DOHH2 (cell line): Measurements from ENCODE around the gene GRIK2.

ENCODE experiments used
- H3F3A ChIP-seq: fragments of 200-600 bp; sonication (generic), shearing (Covaris generic); 2 replicates; pipeline ENCODE4 v1.6.0; 2016; ENCODE audit warnings: antibody characterized with exemption, mild to moderate bottlenecking; ENCODE audit not compliant: control insufficient read depth, insufficient read depth
- H3K27ac ChIP-seq: fragments of 200-600 bp; sonication (generic); 2 replicates; pipeline ENCODE4 v1.5.1; 2014; ENCODE audit warnings: low read depth, mild to moderate bottlenecking, low read length, moderate library complexity
- H3K27me3 ChIP-seq: fragments of 200-600 bp; sonication (generic); 2 replicates; pipeline ENCODE4 v1.6.1; 2014; ENCODE audit warnings: mild to moderate bottlenecking, low read length, mixed read lengths; ENCODE audit not compliant: control insufficient read depth
- H3K36me3 ChIP-seq: fragments of 200-600 bp; sonication (generic); 2 replicates; pipeline ENCODE4 v1.6.1; 2014; ENCODE audit warnings: mild to moderate bottlenecking, low read length, moderate library complexity, mixed read lengths; ENCODE audit not compliant: control insufficient read depth
- H3K4me1 ChIP-seq: fragments of 200-600 bp; sonication (generic); 2 replicates; pipeline ENCODE4 v1.6.1; 2014; ENCODE audit warnings: mild to moderate bottlenecking, low read length, mixed read lengths; ENCODE audit not compliant: control insufficient read depth
- H3K4me2 ChIP-seq: fragments of 200-600 bp; sonication (generic); 2 replicates; pipeline ENCODE4 v1.6.0; 2014; ENCODE audit warnings: mild to moderate bottlenecking, low read length, moderate library complexity
- H3K4me3 ChIP-seq: fragments of 200-600 bp; sonication (generic); 2 replicates; pipeline ENCODE4 v1.5.1; 2014; ENCODE audit warnings: mild to moderate bottlenecking, low read length, mixed read lengths
- H3K79me2 ChIP-seq: fragments of 200-600 bp; sonication (generic); 2 replicates; pipeline ENCODE4 v1.6.1; 2014; ENCODE audit warnings: mild to moderate bottlenecking, low read length, mixed read lengths; ENCODE audit not compliant: control insufficient read depth
- H3K9me2 ChIP-seq: fragments of 200-600 bp; sonication (generic); replicated peaks from 2 replicates; pipeline ENCODE4 v1.6.1; 2014; ENCODE audit warnings: mild to moderate bottlenecking, low read length, mixed read lengths; ENCODE audit not compliant: control insufficient read depth
- H3K9me3 ChIP-seq: fragments of 200-600 bp; sonication (generic); 2 replicates; pipeline ENCODE4 v1.6.1; 2014; ENCODE audit warnings: antibody characterized with exemption, low read length, mixed read lengths; ENCODE audit not compliant: control insufficient read depth, insufficient read depth
- H4K20me1 ChIP-seq: fragments of 200-600 bp; sonication (generic); 2 replicates; pipeline ENCODE4 v1.6.0; 2014; ENCODE audit warnings: low read depth, mild to moderate bottlenecking, antibody characterized with exemption, low read length, moderate library complexity; ENCODE audit not compliant: control insufficient read depth, insufficient read depth
- EZH2phosphoT487 ChIP-seq: fragments of 200-600 bp; sonication (generic); IDR thresholded peaks from 2 replicates; pipeline ENCODE4 v1.6.1; 2017; ENCODE audit warnings: borderline replicate concordance, mild to moderate bottlenecking, antibody characterized with exemption, low read length, moderate library complexity, mixed read lengths
- TF ChIP-seq, protein P1 (sequence below): fragments of 200-600 bp; sonication (generic); IDR thresholded peaks from one replicate; pipeline ENCODE4 v1.5.1; 2014; ENCODE audit warnings: antibody characterized with exemption, mild to moderate bottlenecking, low read depth, low read length; ENCODE audit not compliant: poor library complexity, severe bottlenecking

The GRIK2 gene

DNA sequence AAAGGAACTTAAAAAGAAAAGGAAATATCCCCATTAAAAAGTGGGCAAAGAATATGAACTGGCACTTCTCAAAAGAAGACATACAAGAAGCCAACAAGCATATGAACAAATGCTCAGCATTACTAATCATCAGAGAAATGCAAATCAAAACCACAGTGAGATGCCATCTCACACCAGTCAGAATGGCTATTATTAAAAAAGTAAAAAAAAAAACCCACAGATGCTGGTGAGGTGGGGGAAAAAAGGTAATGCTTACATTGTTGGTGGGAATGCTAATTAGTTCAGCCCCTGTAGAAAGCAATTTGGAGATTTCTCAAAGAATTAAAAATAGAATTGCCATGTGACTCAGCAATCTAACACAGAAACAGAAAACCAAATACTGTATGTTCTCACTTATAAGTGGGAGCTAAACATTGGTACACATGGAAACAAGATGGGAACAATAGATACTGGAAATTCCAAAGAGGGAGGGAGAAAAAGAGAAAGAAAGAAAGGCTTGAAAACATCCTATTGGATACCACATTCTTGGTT is 437.1 kb downstream of the GRIK2 start:
- TF ChIP-seq EZH2phosphoT487: no peak
- TF ChIP-seq, protein P1, sequence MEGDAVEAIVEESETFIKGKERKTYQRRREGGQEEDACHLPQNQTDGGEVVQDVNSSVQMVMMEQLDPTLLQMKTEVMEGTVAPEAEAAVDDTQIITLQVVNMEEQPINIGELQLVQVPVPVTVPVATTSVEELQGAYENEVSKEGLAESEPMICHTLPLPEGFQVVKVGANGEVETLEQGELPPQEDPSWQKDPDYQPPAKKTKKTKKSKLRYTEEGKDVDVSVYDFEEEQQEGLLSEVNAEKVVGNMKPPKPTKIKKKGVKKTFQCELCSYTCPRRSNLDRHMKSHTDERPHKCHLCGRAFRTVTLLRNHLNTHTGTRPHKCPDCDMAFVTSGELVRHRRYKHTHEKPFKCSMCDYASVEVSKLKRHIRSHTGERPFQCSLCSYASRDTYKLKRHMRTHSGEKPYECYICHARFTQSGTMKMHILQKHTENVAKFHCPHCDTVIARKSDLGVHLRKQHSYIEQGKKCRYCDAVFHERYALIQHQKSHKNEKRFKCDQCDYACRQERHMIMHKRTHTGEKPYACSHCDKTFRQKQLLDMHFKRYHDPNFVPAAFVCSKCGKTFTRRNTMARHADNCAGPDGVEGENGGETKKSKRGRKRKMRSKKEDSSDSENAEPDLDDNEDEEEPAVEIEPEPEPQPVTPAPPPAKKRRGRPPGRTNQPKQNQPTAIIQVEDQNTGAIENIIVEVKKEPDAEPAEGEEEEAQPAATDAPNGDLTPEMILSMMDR: no peak
- no peaks in the 10 kb centered on the region for H3K36me3 ChIP-seq
- no peak overlapping the region for H3K4me3 ChIP-seq
- no peak overlapping the region for H3K27ac ChIP-seq
- no peak overlapping the region for H3K4me2 ChIP-seq
- no peaks in the 10 kb centered on the region for H3K9me2 ChIP-seq
- no peaks in the 10 kb centered on the region; the same call in 1 of the 2 replicates for H3K9me3 ChIP-seq
- H3K79me2 ChIP-seq: no peaks in the 10 kb centered on the region
- H3F3A ChIP-seq: no peaks in the 10 kb centered on the region
- H3K4me1 ChIP-seq: no peaks in the 10 kb centered on the region
- H3K27me3 ChIP-seq: no peaks in the 10 kb centered on the region
- H4K20me1 ChIP-seq: no peaks in the 10 kb centered on the region

DNA sequence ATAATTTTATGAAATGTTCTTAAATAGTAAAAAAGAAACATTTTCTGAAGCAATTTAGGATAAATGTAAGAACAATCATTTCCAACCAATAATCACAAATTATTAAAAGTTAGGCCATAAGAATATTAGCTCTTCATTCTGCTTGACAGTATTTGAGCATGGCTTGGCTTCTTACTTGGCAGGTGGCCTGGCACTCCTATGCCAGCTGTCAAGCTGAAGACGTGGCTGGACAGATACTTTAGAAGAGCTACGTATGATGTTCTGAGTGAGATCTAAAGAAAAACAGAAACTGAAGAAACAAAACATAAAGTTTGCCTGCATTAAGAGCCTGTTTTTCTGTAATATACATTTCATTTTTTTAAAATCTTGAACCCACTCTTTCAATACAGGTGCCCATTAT is 438.9 kb downstream of the GRIK2 start:
- no peaks in the 10 kb centered on the region for H3K9me3 ChIP-seq
- no peak overlapping the region for H3K4me2 ChIP-seq
- H3K9me2 ChIP-seq: no peaks in the 10 kb centered on the region
- no peaks in the 10 kb centered on the region for H3K36me3 ChIP-seq
- no peak overlapping the region for H3K27ac ChIP-seq
- no peak for TF ChIP-seq EZH2phosphoT487
- TF ChIP-seq, protein P1: no peak
- H4K20me1 ChIP-seq: no peaks in the 10 kb centered on the region
- H3K4me1 ChIP-seq: no peaks in the 10 kb centered on the region
- H3F3A ChIP-seq: no peaks in the 10 kb centered on the region
- H3K4me3 ChIP-seq: no peak overlapping the region
- H3K79me2 ChIP-seq: no peaks in the 10 kb centered on the region
- H3K27me3 ChIP-seq: no peaks in the 10 kb centered on the region

DNA sequence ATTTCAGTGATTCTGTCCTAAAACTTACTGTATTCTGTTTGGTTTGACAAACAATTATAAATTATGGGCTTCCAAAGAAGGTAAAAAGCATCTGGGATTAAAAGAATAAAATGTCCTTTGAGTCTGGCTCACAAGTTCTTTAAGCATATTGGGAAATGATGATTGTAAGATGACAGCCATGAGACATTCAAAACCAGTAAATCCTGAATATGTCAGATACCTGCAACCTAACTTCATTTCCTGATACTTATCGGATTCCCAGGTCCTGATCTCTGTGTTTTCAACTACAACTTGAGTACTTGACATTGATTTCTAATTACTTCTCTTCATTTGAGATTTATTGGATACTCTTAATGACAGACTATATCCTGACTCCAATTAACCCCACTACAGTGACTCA is 446.6 kb downstream of the GRIK2 start:
- H3F3A ChIP-seq: no peaks in the 10 kb centered on the region
- H3K4me1 ChIP-seq: no peaks in the 10 kb centered on the region
- no peaks in the 10 kb centered on the region for H3K9me3 ChIP-seq
- no peaks in the 10 kb centered on the region for H3K79me2 ChIP-seq
- H3K4me2 ChIP-seq: no peak overlapping the region
- H4K20me1 ChIP-seq: no peaks in the 10 kb centered on the region
- H3K27ac ChIP-seq: no peak overlapping the region
- no peaks in the 10 kb centered on the region for H3K27me3 ChIP-seq
- H3K9me2 ChIP-seq: no peaks in the 10 kb centered on the region
- no peak for TF ChIP-seq EZH2phosphoT487
- TF ChIP-seq, protein P1: no peak
- H3K36me3 ChIP-seq: no peaks in the 10 kb centered on the region
- no peak overlapping the region for H3K4me3 ChIP-seq
